Neural cell (in vitro differentiated cells): ENCODE results near the gene SLC16A12.

ENCODE experiments used
- CTCF ChIP-seq: fragments of 450-650 bp; IDR thresholded peaks from 2 replicates; pipeline ENCODE4 v1.5.1; 2014; ENCODE audit warnings: antibody characterized with exemption, mild to moderate bottlenecking, moderate library complexity; ENCODE audit not compliant: poor library complexity, severe bottlenecking
- EP300 ChIP-seq: fragments of 450-650 bp; conservative IDR thresholded peaks from 2 replicates; pipeline ENCODE4 v1.6.1; 2014; ENCODE audit warnings: antibody characterized with exemption, mild to moderate bottlenecking, moderate library complexity; ENCODE audit not compliant: poor library complexity, severe bottlenecking
- EZH2 ChIP-seq: fragments of 200-600, 300-800 bp; shearing (Covaris generic), sonication (generic); IDR thresholded peaks from 2 replicates; pipeline ENCODE4 v1.6.1; 2014; ENCODE audit warnings: antibody characterized with exemption, low read length, borderline replicate concordance, mild to moderate bottlenecking; ENCODE audit not compliant: insufficient read depth, poor library complexity, severe bottlenecking
- MXI1 ChIP-seq: fragments of 450-650 bp; conservative IDR thresholded peaks from 2 replicates; pipeline ENCODE4 v1.6.1; 2014; ENCODE audit warnings: antibody characterized with exemption, mild to moderate bottlenecking; ENCODE audit not compliant: poor library complexity, severe bottlenecking
- POLR2AphosphoS5 ChIP-seq: IDR thresholded peaks from 2 replicates; pipeline ENCODE4 v1.6.1; 2012
- RAD21 ChIP-seq: fragments of 450-650 bp; conservative IDR thresholded peaks from 2 replicates; pipeline ENCODE4 v1.6.1; 2014; ENCODE audit warnings: antibody characterized with exemption, mild to moderate bottlenecking, moderate library complexity
- REST ChIP-seq: IDR thresholded peaks from 2 replicates; pipeline ENCODE4 v1.6.1; 2012; ENCODE audit warnings: borderline replicate concordance
- SMC3 ChIP-seq: fragments of 450-650 bp; conservative IDR thresholded peaks from 2 replicates; pipeline ENCODE4 v1.6.1; 2014; ENCODE audit warnings: antibody characterized with exemption, mild to moderate bottlenecking, moderate library complexity; ENCODE audit not compliant: poor library complexity
- TAF1 ChIP-seq: IDR thresholded peaks from 2 replicates; pipeline ENCODE4 v1.6.1; 2012; ENCODE audit warnings: low read depth

- TF ChIP-seq CTCF (no peak), EP300 (no peak), EZH2 (no peak), TAF1 (no peak), REST (no peak), SMC3 (no peak), POLR2AphosphoS5 (no peak), RAD21 (no peak), MXI1 (no peak)
Observed at GRCh38 chr10:89479771-89480446, 55.5 kb downstream of the SLC16A12 start.
